22Rv1 (cell line): ENCODE data around the gene EMX1.

Experiments
- ZFX ChIP-seq: fragments of 450-650 bp; IDR thresholded peaks from 2 replicates; pipeline ENCODE4 v1.6.1; 2017; ENCODE audit warnings: antibody characterized with exemption, borderline replicate concordance
- TF ChIP-seq, protein P1 (sequence below): fragments of 450-650 bp; IDR thresholded peaks from 2 replicates; pipeline ENCODE4 v1.5.1; 2017; ENCODE audit warnings: mild to moderate bottlenecking

DNA sequence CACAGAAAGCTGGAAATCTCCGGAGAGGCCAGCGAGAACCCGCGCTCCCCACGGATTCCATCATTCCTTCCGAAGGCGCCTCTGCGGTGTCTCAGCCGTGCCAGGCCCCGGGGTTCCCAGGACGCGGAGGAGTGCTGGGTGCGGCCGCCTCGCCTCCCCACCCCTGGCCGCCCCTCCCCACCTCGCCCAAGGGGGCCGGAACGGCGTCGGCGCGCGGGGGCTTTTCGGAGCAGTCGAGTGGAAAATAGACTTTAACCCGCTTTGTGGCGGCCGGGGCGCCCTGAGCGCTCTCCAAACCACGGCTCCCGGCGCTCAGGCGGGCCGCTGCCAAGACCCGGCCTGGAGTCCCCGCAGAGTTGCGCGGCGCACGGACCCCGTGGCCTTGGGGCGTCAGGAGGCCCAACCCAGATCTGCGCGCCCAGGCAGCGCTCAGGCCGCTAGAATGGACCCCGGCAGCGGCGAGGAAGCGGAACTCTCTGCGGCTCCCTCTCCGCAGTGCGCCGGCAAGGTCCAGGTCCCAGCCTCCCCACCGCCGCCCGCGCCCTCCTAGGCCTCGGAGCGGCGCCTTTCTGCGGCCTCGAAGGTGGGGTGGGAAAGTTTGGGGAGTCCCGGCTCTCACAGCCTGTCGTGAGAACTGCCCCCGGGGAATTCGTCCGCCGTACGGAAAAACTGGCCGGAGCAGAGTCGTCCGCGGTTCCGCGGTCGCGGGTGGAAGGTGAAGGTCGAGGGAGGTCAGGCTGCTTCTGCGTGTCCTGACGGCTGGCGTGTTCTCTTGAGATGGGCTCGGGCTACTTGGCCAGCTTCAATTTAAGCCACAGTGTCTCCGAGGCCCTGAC lies 1.2 kb upstream of the EMX1 start:
- TF ChIP-seq, protein P1, sequence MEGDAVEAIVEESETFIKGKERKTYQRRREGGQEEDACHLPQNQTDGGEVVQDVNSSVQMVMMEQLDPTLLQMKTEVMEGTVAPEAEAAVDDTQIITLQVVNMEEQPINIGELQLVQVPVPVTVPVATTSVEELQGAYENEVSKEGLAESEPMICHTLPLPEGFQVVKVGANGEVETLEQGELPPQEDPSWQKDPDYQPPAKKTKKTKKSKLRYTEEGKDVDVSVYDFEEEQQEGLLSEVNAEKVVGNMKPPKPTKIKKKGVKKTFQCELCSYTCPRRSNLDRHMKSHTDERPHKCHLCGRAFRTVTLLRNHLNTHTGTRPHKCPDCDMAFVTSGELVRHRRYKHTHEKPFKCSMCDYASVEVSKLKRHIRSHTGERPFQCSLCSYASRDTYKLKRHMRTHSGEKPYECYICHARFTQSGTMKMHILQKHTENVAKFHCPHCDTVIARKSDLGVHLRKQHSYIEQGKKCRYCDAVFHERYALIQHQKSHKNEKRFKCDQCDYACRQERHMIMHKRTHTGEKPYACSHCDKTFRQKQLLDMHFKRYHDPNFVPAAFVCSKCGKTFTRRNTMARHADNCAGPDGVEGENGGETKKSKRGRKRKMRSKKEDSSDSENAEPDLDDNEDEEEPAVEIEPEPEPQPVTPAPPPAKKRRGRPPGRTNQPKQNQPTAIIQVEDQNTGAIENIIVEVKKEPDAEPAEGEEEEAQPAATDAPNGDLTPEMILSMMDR, result no peak
- no peak for TF ChIP-seq ZFX
